Measurements from ENCODE around the gene ERBB2.
A peak's percentile ranks its signal among the peaks of the same experiment; 100 is the strongest.

DNA sequence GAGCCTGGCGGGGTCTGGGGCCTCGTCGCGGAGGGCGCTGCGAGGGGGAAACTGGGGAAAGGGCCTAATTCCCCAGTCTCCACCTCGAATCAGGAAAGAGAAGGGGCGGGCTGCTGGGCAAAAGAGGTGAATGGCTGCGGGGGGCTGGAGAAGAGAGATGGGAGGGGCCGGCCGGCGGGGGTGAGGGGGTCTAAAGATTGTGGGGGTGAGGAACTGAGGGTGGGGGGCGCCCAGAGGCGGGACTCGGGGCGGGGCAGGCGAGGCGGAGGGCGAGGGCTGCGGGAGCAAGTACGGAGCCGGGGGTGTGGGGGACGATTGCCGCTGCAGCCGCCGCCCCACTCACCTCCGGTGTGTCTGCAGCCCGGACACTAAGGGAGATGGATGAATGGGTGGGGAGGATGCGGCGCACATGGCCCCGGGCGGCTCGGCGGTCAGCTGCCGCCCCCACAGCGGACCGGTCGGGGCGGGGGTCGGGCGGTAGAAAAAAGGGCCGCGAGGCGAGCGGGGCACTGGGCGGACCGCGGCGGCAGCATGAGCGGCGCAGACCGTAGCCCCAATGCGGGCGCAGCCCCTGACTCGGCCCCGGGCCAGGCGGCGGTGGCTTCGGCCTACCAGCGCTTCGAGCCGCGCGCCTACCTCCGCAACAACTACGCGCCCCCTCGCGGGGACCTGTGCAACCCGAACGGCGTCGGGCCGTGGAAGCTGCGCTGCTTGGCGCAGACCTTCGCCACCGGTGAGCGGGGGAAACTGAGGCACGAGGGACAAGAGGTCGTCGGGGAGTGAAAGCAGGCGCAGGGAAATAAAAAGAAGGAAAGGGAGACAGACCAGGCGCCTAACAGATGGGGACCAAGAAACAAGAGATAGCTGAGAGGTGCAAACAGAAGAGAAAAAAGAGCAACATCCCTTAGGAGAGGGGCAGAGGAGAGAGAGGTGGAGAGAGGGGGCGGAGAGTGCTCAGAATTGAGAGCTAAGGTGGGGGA is 31.6 kb upstream of the ERBB2 start, which contains the start of gene PNMT:
- no peak for TF ChIP-seq POLR2AphosphoS5 (IDR thresholded peaks at IDR 0.05)
- TF ChIP-seq, protein P1, sequence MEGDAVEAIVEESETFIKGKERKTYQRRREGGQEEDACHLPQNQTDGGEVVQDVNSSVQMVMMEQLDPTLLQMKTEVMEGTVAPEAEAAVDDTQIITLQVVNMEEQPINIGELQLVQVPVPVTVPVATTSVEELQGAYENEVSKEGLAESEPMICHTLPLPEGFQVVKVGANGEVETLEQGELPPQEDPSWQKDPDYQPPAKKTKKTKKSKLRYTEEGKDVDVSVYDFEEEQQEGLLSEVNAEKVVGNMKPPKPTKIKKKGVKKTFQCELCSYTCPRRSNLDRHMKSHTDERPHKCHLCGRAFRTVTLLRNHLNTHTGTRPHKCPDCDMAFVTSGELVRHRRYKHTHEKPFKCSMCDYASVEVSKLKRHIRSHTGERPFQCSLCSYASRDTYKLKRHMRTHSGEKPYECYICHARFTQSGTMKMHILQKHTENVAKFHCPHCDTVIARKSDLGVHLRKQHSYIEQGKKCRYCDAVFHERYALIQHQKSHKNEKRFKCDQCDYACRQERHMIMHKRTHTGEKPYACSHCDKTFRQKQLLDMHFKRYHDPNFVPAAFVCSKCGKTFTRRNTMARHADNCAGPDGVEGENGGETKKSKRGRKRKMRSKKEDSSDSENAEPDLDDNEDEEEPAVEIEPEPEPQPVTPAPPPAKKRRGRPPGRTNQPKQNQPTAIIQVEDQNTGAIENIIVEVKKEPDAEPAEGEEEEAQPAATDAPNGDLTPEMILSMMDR (IDR thresholded peaks at IDR 0.05) = peak; percentile 23 to 66
- TF ChIP-seq EP300 (IDR thresholded peaks at IDR 0.05) = no peak
- no peak for TF ChIP-seq POLR2A (IDR thresholded peaks at IDR 0.05)

Data from suprapubic skin (tissue), 4 donors.